CD14-positive monocyte (primary cell): ENCODE measurements around the gene ITPR3. TPM values are rescaled to one million over a fixed set of nuclear protein-coding genes. Genes with fewer than 3 reads are reported as not detected.

Source experiments
- DNase-seq, 3 donors: peaks; one replicate each; pipeline ENCODE4 v3.0.0-alpha.2; 2011 to 2022
- H2AFZ ChIP-seq: 2 replicates; pipeline ENCODE4 v1.6.0; 2012; ENCODE audit warnings: mild to moderate bottlenecking, low read depth, low read length, inconsistent platforms; ENCODE audit not compliant: insufficient read depth, poor library complexity, severe bottlenecking
- H3K27ac ChIP-seq, 2 donors: 1 replicate in 1 of 2; 2 replicates in 1 of 2; pipeline ENCODE4 v1.5.1; 2012 to 2013; ENCODE audit warnings: low read length in 2 of 2, control low read depth in 1 of 2, inconsistent platforms in 1 of 2, low read depth in 1 of 2, mild to moderate bottlenecking in 1 of 2
- H3K27me3 ChIP-seq, 2 donors: one replicate each; pipeline versions ENCODE4 v1.6.0 to v1.6.1; 2011 to 2013; ENCODE audit warnings: low read length in 2 of 2; ENCODE audit not compliant: control insufficient read depth in 2 of 2, insufficient read depth in 2 of 2
- H3K36me3 ChIP-seq, 2 donors: replicated peaks in 1 of 2; 1 replicate in 1 of 2; 2 replicates in 1 of 2; pipeline versions ENCODE4 v1.5.1 to v1.6.1; 2012 to 2013; ENCODE audit warnings: low read length in 2 of 2, control low read depth in 1 of 2, inconsistent platforms in 1 of 2, mild to moderate bottlenecking in 1 of 2; ENCODE audit not compliant: insufficient read depth in 2 of 2, control insufficient read depth in 1 of 2
- H3K4me1 ChIP-seq, 2 donors: 1 replicate in 1 of 2; 2 replicates in 1 of 2; pipeline versions ENCODE4 v1.5.1 to v1.6.1; 2012 to 2013; ENCODE audit warnings: low read length in 2 of 2, control low read depth in 1 of 2, inconsistent platforms in 1 of 2, mild to moderate bottlenecking in 1 of 2, moderate library complexity in 1 of 2; ENCODE audit not compliant: insufficient read depth in 2 of 2, control insufficient read depth in 1 of 2
- H3K4me2 ChIP-seq: replicated peaks from 2 replicates; pipeline ENCODE3; 2012; ENCODE audit warnings: low read length, moderate library complexity, mild to moderate bottlenecking; ENCODE audit not compliant: poor library complexity, severe bottlenecking; ENCODE audit errors: extremely low read depth
- H3K4me3 ChIP-seq, 3 experiments: fragments of 200-600 bp in 1 of 3; sonication (generic) in 1 of 3; replicated peaks in 1 of 3; 1 replicate in 2 of 3; 2 replicates in 1 of 3; pipeline ENCODE4 v1.5.1; 2011 to 2013; ENCODE audit warnings: low read length in 3 of 3, mild to moderate bottlenecking in 3 of 3, control low read depth in 2 of 3, low read depth in 2 of 3, inconsistent platforms in 1 of 3, moderate library complexity in 1 of 3
- H3K79me2 ChIP-seq: 2 replicates; pipeline ENCODE4 v1.6.0; 2012; ENCODE audit warnings: mild to moderate bottlenecking, control low read depth, inconsistent platforms, low read length, moderate library complexity; ENCODE audit not compliant: insufficient read depth
- H3K9ac ChIP-seq: 2 replicates; pipeline ENCODE4 v1.6.0; 2017; ENCODE audit warnings: low read length, mild to moderate bottlenecking; ENCODE audit not compliant: insufficient read depth, poor library complexity, severe bottlenecking
- H3K9me3 ChIP-seq, 2 donors: replicated peaks in 1 of 2; 1 replicate in 1 of 2; 2 replicates in 1 of 2; pipeline versions ENCODE4 v1.5.1 to v1.6.1; 2012 to 2013; ENCODE audit warnings: low read length in 2 of 2, control low read depth in 1 of 2; ENCODE audit not compliant: control insufficient read depth in 1 of 2, insufficient read depth in 1 of 2
- H4K20me1 ChIP-seq: 2 replicates; pipeline ENCODE4 v1.6.0; 2012; ENCODE audit warnings: mild to moderate bottlenecking, low read length, control low read depth, moderate library complexity; ENCODE audit not compliant: insufficient read depth
- H3K27ac Mint-ChIP-seq, 7 donors: one replicate each; pipeline ENCODE4 v1.8.0; 2020; ENCODE audit warnings: mild to moderate bottlenecking in 7 of 7, mixed read lengths in 7 of 7, moderate library complexity in 6 of 7, inconsistent platforms in 2 of 7
- H3K27me3 Mint-ChIP-seq, 3 donors: one replicate each; pipeline ENCODE4 v1.8.0; 2021 to 2022; ENCODE audit warnings: low read depth in 3 of 3, mild to moderate bottlenecking in 3 of 3, mixed read lengths in 3 of 3, moderate library complexity in 3 of 3, inconsistent platforms in 1 of 3
- H3K36me3 Mint-ChIP-seq, 2 donors: one replicate each; pipeline ENCODE4 v1.8.0; 2020; ENCODE audit warnings: mixed read lengths in 2 of 2, inconsistent platforms in 1 of 2, mild to moderate bottlenecking in 1 of 2
- H3K4me1 Mint-ChIP-seq: one replicate; pipeline ENCODE4 v1.8.0; 2020; ENCODE audit warnings: mild to moderate bottlenecking, mixed read lengths
- H3K4me3 Mint-ChIP-seq, 2 donors: one replicate each; pipeline ENCODE4 v1.8.0; 2020; ENCODE audit warnings: mild to moderate bottlenecking in 2 of 2, mixed read lengths in 2 of 2, moderate library complexity in 1 of 2
- H3K9me3 Mint-ChIP-seq, 7 donors: one replicate each; pipeline ENCODE4 v1.8.0; 2020 to 2022; ENCODE audit warnings: mixed read lengths in 7 of 7, mild to moderate bottlenecking in 6 of 7, moderate library complexity in 6 of 7, inconsistent platforms in 2 of 7
- CTCF ChIP-seq: fragments of 200-600 bp; IDR thresholded peaks from one replicate; pipeline ENCODE4 v1.8.0; 2022; ENCODE audit warnings: antibody characterized with exemption, mild to moderate bottlenecking
- WGBS: methylation state at CpG from one replicate; pipeline ENCODE4 v1.1.5; 2013; ENCODE audit warnings: missing lambda C conversion rate; ENCODE audit not compliant: insufficient coverage; 5-methylcytosine and 5-hydroxymethylcytosine counted together
- intact Hi-C, 2 donors: fragments of 100-400 bp; cut with micrococcal nuclease; formaldehyde crosslinking; loops; one replicate each; pipeline versions ENCODE4 v1.15.0 to v1.15.1; 2023
- polyA plus RNA-seq, 3 donors: library from polyadenylated mRNA; depleted of rRNA in 1 of 3; unstranded in 2 of 3; stranded (reverse) in 1 of 3; fragments of 300-500 nt in 2 of 3; fragments of >200 nt in 1 of 3; fragmentation: Illumina TruSeq in 2 of 3; gene quantifications; 1 replicate in 2 of 3; 2 replicates in 1 of 3; pipeline ENCODE4 v1.2.3, GENCODE V29; 2012 to 2021

The ITPR3 gene
- polyA plus RNA-seq, 3 donors = 1.8 TPM; not detected in 2

GRCh38 chr6:33633084-33633461 is 12.0 kb downstream of the ITPR3 start:
- no peak overlapping the region for H3K27ac ChIP-seq
- WGBS = 34% methylated on average over 21 of the region's 21 CpGs
- H2AFZ ChIP-seq = peak overlapping the region; percentile 67
- H3K9me3 ChIP-seq = no peaks in the 10 kb centered on the region
- no peak overlapping the region for H3K9ac ChIP-seq
- no peaks in the 10 kb centered on the region for H3K79me2 ChIP-seq
- Mint-ChIP-seq H3K27ac (peak overlapping the region in 4 of 7 donors; percentile 19 to 64 (median 32)), H3K27me3 (peaks cover 33 to 39% (median 36%) of the 10 kb centered on the region in 3 donors), H3K4me1 (peaks cover 22% of the 10 kb centered on the region), H3K4me3 (peak overlapping the region; percentile 70 to 91), H3K9me3 (peaks cover 2 to 15% (median 5%) of the 10 kb centered on the region in 7 donors), H3K36me3 (peaks cover 9 to 14% of the 10 kb centered on the region in 2 donors)
- H3K27me3 ChIP-seq = peaks cover 7 to 28% of the 10 kb centered on the region in 2 donors
- peaks cover 15 to 21% of the 10 kb centered on the region in 2 donors for H3K4me1 ChIP-seq
- no peak for DNase-seq
- H3K4me3 ChIP-seq = peak overlapping the region in 1 of 3 experiments; percentile 64
- no peak for TF ChIP-seq CTCF
- H3K4me2 ChIP-seq = peak overlapping the region; percentile 70
- no peaks in the 10 kb centered on the region for H3K36me3 ChIP-seq
- H4K20me1 ChIP-seq = no peaks in the 10 kb centered on the region
- intact Hi-C loops = no loop called here

- no peaks in the 10 kb centered on the region for H3K9me3 ChIP-seq
- peak; percentile 46 to 59 (median 57) for DNase-seq
- H4K20me1 ChIP-seq = no peaks in the 10 kb centered on the region
- H3K9ac ChIP-seq = no peak overlapping the region
- peaks cover 15 to 21% of the 10 kb centered on the region in 2 donors for H3K4me1 ChIP-seq
- peak overlapping the region; percentile 72 for H2AFZ ChIP-seq
- Mint-ChIP-seq H3K4me3 (peak overlapping the region; percentile 82 to 91), H3K27ac (no peak overlapping the region), H3K36me3 (peaks cover 9 to 14% of the 10 kb centered on the region in 2 donors), H3K9me3 (peaks cover 2 to 15% (median 5%) of the 10 kb centered on the region in 7 donors), H3K27me3 (peaks cover 33 to 39% (median 36%) of the 10 kb centered on the region in 3 donors), H3K4me1 (peaks cover 18% of the 10 kb centered on the region)
- intact Hi-C loops = no loop called here
- H3K4me3 ChIP-seq = peak overlapping the region; percentile 9 to 65 (median 25)
- peak overlapping the region; percentile 70 for H3K4me2 ChIP-seq
- WGBS = under 1% methylated on average over 71 of the region's 86 CpGs
- no peak overlapping the region for H3K27ac ChIP-seq
- peaks cover 7 to 28% of the 10 kb centered on the region in 2 donors for H3K27me3 ChIP-seq
- no peaks in the 10 kb centered on the region for H3K36me3 ChIP-seq
- TF ChIP-seq CTCF = no peak
- no peaks in the 10 kb centered on the region for H3K79me2 ChIP-seq
These were observed 12.5 kb downstream of the ITPR3 start for GRCh38 chr6:33633462-33634158.
